Body of pancreas (tissue), 4 donors: Measurements from ENCODE around the gene ATE1. TPM values are rescaled to one million over a fixed set of nuclear protein-coding genes. Genes with fewer than 3 reads are reported as not detected.
"Not testable (repeated sequence)": the region's sequence is repeated elsewhere in the genome, so short reads cannot be mapped to it uniquely, and the experiment has no call there.

ENCODE experiments used
- ATAC-seq: fragments of 150-250 bp; one replicate; pipeline ENCODE4 v1.9.1; 2016
- DNase-seq, 4 donors: peaks; one replicate each; pipeline ENCODE4 v3.0.0-alpha.2; 2019
- H3K27ac ChIP-seq, 4 donors: fragments of 200-600 bp; sonication (generic); 1 replicate in 3 of 4; 2 replicates in 1 of 4; pipeline versions ENCODE4 v1.5.1 to v1.6.1; 2016 to 2019; ENCODE audit warnings: mild to moderate bottlenecking in 1 of 4, mixed read lengths in 1 of 4, moderate library complexity in 1 of 4
- H3K27me3 ChIP-seq, 2 donors: fragments of 200-600 bp; sonication (generic); one replicate each; pipeline ENCODE4 v1.6.0; 2016; ENCODE audit warnings: mild to moderate bottlenecking in 1 of 2
- H3K36me3 ChIP-seq, 2 donors: fragments of 200-600 bp; sonication (generic); replicated peaks in 1 of 2; 2 replicates each; pipeline ENCODE4 v1.5.1; 2016; ENCODE audit warnings: low read depth in 2 of 2; ENCODE audit not compliant: insufficient read depth in 1 of 2
- H3K4me1 ChIP-seq: fragments of 200-600 bp; sonication (generic); one replicate; pipeline ENCODE4 v1.6.0; 2016
- H3K4me3 ChIP-seq, 2 donors: fragments of 200-600 bp; sonication (generic); 1 replicate in 1 of 2; 2 replicates in 1 of 2; pipeline ENCODE4 v1.5.1; 2016 to 2019
- H3K9me3 ChIP-seq, 3 donors: fragments of 200-600 bp; sonication (generic); 1 replicate in 2 of 3; 2 replicates in 1 of 3; pipeline ENCODE4 v1.5.1; 2016
- POLR2A ChIP-seq, 3 donors: fragments of 450-650 bp; IDR thresholded peaks; one replicate each; pipeline ENCODE4 v1.6.1; 2016; ENCODE audit warnings: antibody characterized with exemption in 3 of 3, mild to moderate bottlenecking in 2 of 3
- WGBS, 2 donors: methylation state at CpG; one replicate each; pipeline ENCODE4 v1.1.5; 2017; 5-methylcytosine and 5-hydroxymethylcytosine counted together
- intact Hi-C: fragments of 100-400 bp; cut with DNase I; formaldehyde crosslinking; loops from one replicate; pipeline ENCODE4 v1.15.1; 2023
- total RNA-seq, 2 donors: library from RNA; depleted of rRNA; stranded (reverse); fragments of >200 nt; gene quantifications; one replicate each; pipeline ENCODE4 v1.1.0, GENCODE V29; 2016
- TF ChIP-seq, protein P1 (sequence below), 7 experiments: fragments of 450-650 bp in 4 of 7; fragments of 200-600 bp in 3 of 7; sonication (generic) in 3 of 7; IDR thresholded peaks; one replicate each; pipeline ENCODE4 v1.5.1; 2016 to 2019; ENCODE audit warnings: antibody characterized with exemption in 7 of 7

ATE1 gene
- total RNA-seq, 2 donors from 2014 or later = 15.0 to 19.8 TPM

GRCh38 chr10:121974019-121974534, 46.2 kb upstream of the ATE1 start:
- Histone ChIP-seq H3K4me3 (peak overlapping the region; percentile 55 to 90), H3K9me3 (no peaks in the 10 kb centered on the region), H3K4me1 (peaks cover 38% of the 10 kb centered on the region), H3K27ac (peak overlapping the region; percentile 86 to 98 (median 96)), H3K36me3 (peaks cover 0 to 2% of the 10 kb centered on the region in 2 donors), H3K27me3 (no peaks in the 10 kb centered on the region)
- ATAC-seq (peak; percentile 9), DNase-seq (no peak)
- 2 to 5% methylated on average over 7 to 21 of the region's 21 CpGs for WGBS, 2 donors
- no peak for TF ChIP-seq POLR2A (IDR thresholded peaks at IDR 0.05)
- TF ChIP-seq, protein P1, sequence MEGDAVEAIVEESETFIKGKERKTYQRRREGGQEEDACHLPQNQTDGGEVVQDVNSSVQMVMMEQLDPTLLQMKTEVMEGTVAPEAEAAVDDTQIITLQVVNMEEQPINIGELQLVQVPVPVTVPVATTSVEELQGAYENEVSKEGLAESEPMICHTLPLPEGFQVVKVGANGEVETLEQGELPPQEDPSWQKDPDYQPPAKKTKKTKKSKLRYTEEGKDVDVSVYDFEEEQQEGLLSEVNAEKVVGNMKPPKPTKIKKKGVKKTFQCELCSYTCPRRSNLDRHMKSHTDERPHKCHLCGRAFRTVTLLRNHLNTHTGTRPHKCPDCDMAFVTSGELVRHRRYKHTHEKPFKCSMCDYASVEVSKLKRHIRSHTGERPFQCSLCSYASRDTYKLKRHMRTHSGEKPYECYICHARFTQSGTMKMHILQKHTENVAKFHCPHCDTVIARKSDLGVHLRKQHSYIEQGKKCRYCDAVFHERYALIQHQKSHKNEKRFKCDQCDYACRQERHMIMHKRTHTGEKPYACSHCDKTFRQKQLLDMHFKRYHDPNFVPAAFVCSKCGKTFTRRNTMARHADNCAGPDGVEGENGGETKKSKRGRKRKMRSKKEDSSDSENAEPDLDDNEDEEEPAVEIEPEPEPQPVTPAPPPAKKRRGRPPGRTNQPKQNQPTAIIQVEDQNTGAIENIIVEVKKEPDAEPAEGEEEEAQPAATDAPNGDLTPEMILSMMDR (IDR thresholded peaks at IDR 0.05) = peak in 2 of 7 experiments; percentile 5 to 19
- intact Hi-C loops = no loop called here

DNA sequence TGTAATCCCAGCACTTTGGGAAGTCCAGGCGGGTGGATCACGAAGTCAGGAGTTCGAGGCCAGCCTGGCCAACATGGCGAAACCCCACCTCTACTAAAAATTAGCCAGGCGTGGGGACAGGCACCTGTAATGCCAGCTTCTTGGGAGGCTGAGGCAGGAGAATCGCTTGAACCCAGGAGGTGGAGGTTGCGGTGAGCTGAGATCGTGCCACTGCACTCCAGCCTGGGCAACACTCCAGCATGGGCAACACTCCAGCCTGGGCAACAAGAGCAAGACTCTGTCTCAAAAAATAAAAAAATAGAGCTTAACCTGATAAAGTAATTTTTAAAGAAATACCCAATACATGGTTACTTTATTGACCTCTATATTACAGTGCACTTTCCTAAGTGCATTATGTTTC, 41.3 kb upstream of the ATE1 start:
- H3K9me3 ChIP-seq, H3K4me3 ChIP-seq, ATAC-seq, H3K27ac ChIP-seq, H3K27me3 ChIP-seq: not testable (repeated sequence)
- Histone ChIP-seq H3K4me1 (peaks cover 27% of the 10 kb centered on the region), H3K36me3 (peaks cover 11 to 31% of the 10 kb centered on the region in 2 donors)
- DNase-seq = peak; percentile 18 to 65 (median 49)
- 81 to 82% methylated on average over 8 of the region's 8 CpGs for WGBS, 2 donors
- intact Hi-C loops = loop anchor here (10.0 kb wide), 1 partner anchor 136 kb away; no protein-coding TSS in a partner anchor

DNA sequence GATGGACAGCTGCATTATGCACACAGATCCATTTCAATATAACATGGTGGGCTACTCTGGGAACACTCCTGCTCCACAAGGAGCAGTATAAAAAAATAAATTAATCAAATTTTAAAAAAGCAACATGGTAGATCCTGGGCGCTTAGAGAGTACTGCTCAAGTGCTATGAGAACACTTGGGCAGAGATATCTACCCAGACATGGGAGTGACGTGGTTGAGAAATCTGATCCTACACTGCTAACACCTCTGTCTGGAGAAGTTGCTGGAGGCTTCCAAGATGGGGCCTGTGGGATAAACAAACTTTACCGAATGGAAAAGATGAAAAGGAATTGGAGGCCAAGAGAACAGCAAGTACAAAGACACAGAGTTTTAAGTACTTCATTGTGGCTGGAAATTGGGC, 38.2 kb upstream of the ATE1 start:
- no peak for ATAC-seq
- H3K4me1 ChIP-seq = no peaks in the 10 kb centered on the region
- WGBS, 2 donors = 89 to 90% methylated on average over 3 of the region's 3 CpGs
- H3K27ac ChIP-seq = no peak overlapping the region
- no peak overlapping the region for H3K4me3 ChIP-seq
- DNase-seq = no peak
- H3K36me3 ChIP-seq = peaks cover 11 to 31% of the 10 kb centered on the region in 2 donors
- no peaks in the 10 kb centered on the region for H3K27me3 ChIP-seq
- no peaks in the 10 kb centered on the region for H3K9me3 ChIP-seq
- intact Hi-C loops = loop anchor here (10.0 kb wide), 1 partner anchor 139 kb away; no protein-coding TSS in a partner anchor
- TF ChIP-seq POLR2A (IDR thresholded peaks at IDR 0.05) = no peak
- TF ChIP-seq, protein P1 (IDR thresholded peaks at IDR 0.05) = no peak

DNA sequence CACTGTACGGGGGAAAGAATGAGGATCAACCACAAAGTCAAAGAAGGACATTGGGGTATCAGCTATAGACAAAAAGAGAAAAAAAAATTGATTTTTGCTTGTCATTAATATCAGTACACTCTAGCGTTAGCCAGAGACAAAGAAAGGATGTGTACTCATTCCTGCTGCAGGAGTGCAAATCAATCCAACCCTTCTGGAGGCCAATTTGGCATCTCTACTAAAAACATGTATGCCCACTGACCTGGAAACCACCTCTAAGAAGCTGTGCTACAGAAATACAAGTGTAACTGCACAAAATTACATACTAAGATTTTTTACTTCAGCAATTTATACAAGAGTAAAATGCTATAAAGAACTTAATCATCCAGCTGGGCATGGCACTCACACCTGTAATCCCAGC, 33.6 kb upstream of the ATE1 start:
- no peak overlapping the region for H3K27ac ChIP-seq
- WGBS, 2 donors = 73 to 74% methylated on average over 2 of the region's 2 CpGs
- ATAC-seq = no peak
- TF ChIP-seq, protein P1 (IDR thresholded peaks at IDR 0.05) = no peak
- TF ChIP-seq POLR2A (IDR thresholded peaks at IDR 0.05) = no peak
- no peaks in the 10 kb centered on the region for H3K27me3 ChIP-seq
- no peaks in the 10 kb centered on the region for H3K9me3 ChIP-seq
- no peak overlapping the region for H3K4me3 ChIP-seq
- DNase-seq = no peak
- intact Hi-C loops = loop anchor here (10.0 kb wide), 1 partner anchor 143 kb away; no protein-coding TSS in a partner anchor
- H3K36me3 ChIP-seq = peaks cover 11 to 22% of the 10 kb centered on the region in 2 donors
- H3K4me1 ChIP-seq = no peaks in the 10 kb centered on the region

GRCh38 chr10:121959671-121960070, 31.8 kb upstream of the ATE1 start:
- Histone ChIP-seq H3K4me3 (no peak overlapping the region), H3K4me1 (no peaks in the 10 kb centered on the region), H3K9me3 (no peaks in the 10 kb centered on the region), H3K36me3 (peaks cover 2 to 12% of the 10 kb centered on the region in 2 donors), H3K27me3 (no peaks in the 10 kb centered on the region), H3K27ac (no peak overlapping the region)
- DNase-seq (no peak), ATAC-seq (no peak)
- 93 to 95% methylated on average over 3 of the region's 3 CpGs for WGBS, 2 donors
- intact Hi-C loops = loop anchor here (10.0 kb wide), 1 partner anchor 145 kb away; no protein-coding TSS in a partner anchor
- TF ChIP-seq, protein P1 (IDR thresholded peaks at IDR 0.05) = no peak
- no peak for TF ChIP-seq POLR2A (IDR thresholded peaks at IDR 0.05)
